HEK293 (cell line): Measurements from ENCODE around the gene TXN.

Experiments used
- CTCF ChIA-PET: fragments of 350-600 bp; formaldehyde crosslinking; extraction: SDS; loops from one replicate; lab custom pipeline; 2021; ENCODE audit warnings: antibody characterized with exemption; lab: Yijun Ruan, JAX
- POLR2A ChIA-PET: fragments of 300-600 bp; formaldehyde crosslinking; extraction: SDS; loops from one replicate; lab custom pipeline; 2020; ENCODE audit warnings: antibody characterized with exemption, inconsistent platforms; lab: Yijun Ruan, JAX
- H3K27ac ChIP-seq: fragments of 200-500 bp; sonication (Bioruptor generic); 2 replicates; pipeline ENCODE4 v1.5.1; 2014; ENCODE audit warnings: low read depth, low read length, control low read depth, inconsistent platforms; ENCODE audit errors: extremely low read depth
- H3K36me3 ChIP-seq, 2 experiments: fragments of 200-500 bp in 1 of 2; sonication (Bioruptor generic) in 1 of 2; 1 replicate in 1 of 2; 2 replicates in 1 of 2; pipeline ENCODE4 v1.5.1; 2014 to 2017; ENCODE audit warnings: inconsistent platforms in 2 of 2, low read length in 2 of 2; ENCODE audit not compliant: control insufficient read depth in 2 of 2, insufficient read depth in 1 of 2
- H3K4me1 ChIP-seq: fragments of 200-500 bp; sonication (Bioruptor generic); 2 replicates; pipeline ENCODE4 v1.5.1; 2014; ENCODE audit warnings: mild to moderate bottlenecking, low read length, inconsistent platforms; ENCODE audit not compliant: control insufficient read depth, insufficient read depth
- H3K4me3 ChIP-seq: 2 replicates; pipeline ENCODE4 v1.5.1; 2011; ENCODE audit warnings: low read depth, mild to moderate bottlenecking, control low read depth, low read length, moderate library complexity
- H3K9me3 ChIP-seq: fragments of 200-500 bp; sonication (Bioruptor generic); 2 replicates; pipeline ENCODE4 v1.5.1; 2014; ENCODE audit warnings: low read depth, low read length, inconsistent platforms; ENCODE audit not compliant: control insufficient read depth, insufficient read depth
- GLI4 ChIP-seq: fragments of 450-650 bp; formaldehyde crosslinking; IDR thresholded peaks from 2 replicates; pipeline ENCODE4 v1.5.1; 2016; ENCODE audit warnings: missing biosample characterization, missing genetic modification characterization
- HOXC10 ChIP-seq: sonication (generic); formaldehyde crosslinking; IDR thresholded peaks from 2 replicates; pipeline ENCODE4 v1.8.1; 2023; ENCODE audit warnings: mild to moderate bottlenecking, missing genetic modification reagents
- KLF9 ChIP-seq: fragments of 450-650 bp; formaldehyde crosslinking; IDR thresholded peaks from 2 replicates; pipeline ENCODE4 v1.5.1; 2016; ENCODE audit warnings: missing biosample characterization, missing genetic modification characterization, low read depth
- PATZ1 ChIP-seq: fragments of 450-650 bp; formaldehyde crosslinking; IDR thresholded peaks from 2 replicates; pipeline ENCODE4 v1.5.1; 2016; ENCODE audit warnings: missing biosample characterization, missing genetic modification characterization
- PRDM10 ChIP-seq: fragments of 450-650 bp; formaldehyde crosslinking; IDR thresholded peaks from 2 replicates; pipeline ENCODE4 v1.5.1; 2016; ENCODE audit warnings: missing biosample characterization, missing genetic modification characterization
- PRDM2 ChIP-seq: fragments of 450-650 bp; formaldehyde crosslinking; IDR thresholded peaks from 2 replicates; pipeline ENCODE4 v1.5.1; 2016; ENCODE audit warnings: missing biosample characterization, missing genetic modification characterization, borderline replicate concordance
- ZBTB17 ChIP-seq: fragments of 450-650 bp; formaldehyde crosslinking; IDR thresholded peaks from 2 replicates; pipeline ENCODE4 v1.5.1; 2016; ENCODE audit warnings: missing biosample characterization, missing genetic modification characterization
- ZBTB26 ChIP-seq: fragments of 450-650 bp; formaldehyde crosslinking; optimal IDR thresholded peaks from 2 replicates; pipeline ENCODE3; 2016; ENCODE audit warnings: missing biosample characterization, mild to moderate bottlenecking, missing genetic modification characterization
- ZNF138 ChIP-seq: fragments of 450-650 bp; formaldehyde crosslinking; IDR thresholded peaks from 2 replicates; pipeline ENCODE4 v1.5.1; 2016; ENCODE audit warnings: missing biosample characterization, missing genetic modification characterization, borderline replicate concordance
- ZNF335 ChIP-seq: fragments of 450-650 bp; formaldehyde crosslinking; conservative IDR thresholded peaks from 2 replicates; pipeline ENCODE4 v1.5.1; 2016; ENCODE audit warnings: missing biosample characterization, missing genetic modification characterization
- ZNF394 ChIP-seq: fragments of 450-650 bp; formaldehyde crosslinking; IDR thresholded peaks from 2 replicates; pipeline ENCODE4 v1.5.1; 2016; ENCODE audit warnings: missing biosample characterization, missing genetic modification characterization, mild to moderate bottlenecking, moderate library complexity, borderline replicate concordance
- ZNF580 ChIP-seq: fragments of 450-650 bp; formaldehyde crosslinking; IDR thresholded peaks from 2 replicates; pipeline ENCODE4 v1.5.1; 2016; ENCODE audit warnings: missing biosample characterization, missing genetic modification characterization
- ZNF600 ChIP-seq: fragments of 450-650 bp; formaldehyde crosslinking; IDR thresholded peaks from 2 replicates; pipeline ENCODE4 v1.5.1; 2016; ENCODE audit warnings: missing biosample characterization, missing genetic modification characterization
- ZNF776 ChIP-seq: fragments of 450-650 bp; formaldehyde crosslinking; IDR thresholded peaks from 2 replicates; pipeline ENCODE4 v1.5.0; 2017; ENCODE audit warnings: missing biosample characterization, missing genetic modification characterization, borderline replicate concordance

TXN gene

GRCh38 chr9:110255463-110256379, 586 bp downstream of the TXN start (continued):
- TF ChIP-seq ZBTB26 (peak; percentile 85), KLF9 (tag by site-specific recombination) (peak; percentile 48), ZNF600 (tag by site-specific recombination) (0 out of 2 replicates have a peak, but pooled peaks have one; percentile 15), ZNF776 (tag by site-specific recombination) (no peak), ZNF394 (no peak), ZNF580 (tag by site-specific recombination) (no peak), ZNF335 (tag by site-specific recombination) (peak; percentile 95), ZNF138 (no peak), HOXC10 (peak; percentile 63; the same call in 1 of the 2 replicates)

- Histone ChIP-seq H3K27ac (peak overlapping the region; percentile 95), H3K4me1 (0 out of 2 replicates have a peak, but pooled peaks cover 2% of the 10 kb centered on the region), H3K36me3 (peaks cover 0 to 7% of the 10 kb centered on the region in 2 experiments; a peak in 2 of 3 replicates)
- CTCF ChIA-PET: no interaction called here
- TF ChIP-seq GLI4 (tag by site-specific recombination) (no peak), ZBTB17 (tag by site-specific recombination) (peak; percentile 60; the same call in 1 of the 2 replicates)
- TF ChIP-seq, all 188 proteins: peak for 1
- peak overlapping the region; percentile 87 for H3K4me3 ChIP-seq
- no peaks in the 10 kb centered on the region for H3K9me3 ChIP-seq
- POLR2A ChIA-PET: no interaction called here
Observed at GRCh38 chr9:110255034-110255462, 1.3 kb downstream of the TXN start.

- Histone ChIP-seq H3K4me1 (0 out of 2 replicates have a peak, but pooled peaks cover 2% of the 10 kb centered on the region), H3K36me3 (peaks cover 0 to 13% of the 10 kb centered on the region in 2 experiments; a peak in 2 of 3 replicates), H3K4me3 (peak overlapping the region; percentile 87), H3K9me3 (no peaks in the 10 kb centered on the region), H3K27ac (no peak overlapping the region)
- peak; percentile 63 for TF ChIP-seq PRDM10 (tag by site-specific recombination)
- TF ChIP-seq PATZ1: no peak
- no peak for TF ChIP-seq PRDM2
- ChIA-PET CTCF (no interaction called here), POLR2A (no interaction called here)
Observed at GRCh38 chr9:110254500-110254899, 1.8 kb downstream of the TXN start.
